22Rv1 (cell line): Measurements from ENCODE around the gene ARHGDIB.

Source experiments
- H3K27ac ChIP-seq: fragments of 450-650 bp; 2 replicates; pipeline ENCODE4 v1.5.1; 2017
- CTCF ChIP-seq: fragments of 450-650 bp; IDR thresholded peaks from 2 replicates; pipeline ENCODE4 v1.5.1; 2017; ENCODE audit warnings: mild to moderate bottlenecking
- ZFX ChIP-seq: fragments of 450-650 bp; IDR thresholded peaks from 2 replicates; pipeline ENCODE4 v1.6.1; 2017; ENCODE audit warnings: antibody characterized with exemption, borderline replicate concordance

The ARHGDIB gene

GRCh38 chr12:14974633-14975032 lies 13.2 kb upstream of the ARHGDIB start:
- TF ChIP-seq ZFX (no peak), CTCF (no peak)
- no peak overlapping the region for H3K27ac ChIP-seq

GRCh38 chr12:14972816-14973215 lies 11.4 kb upstream of the ARHGDIB start, which contains the start of gene PDE6H:
PDE6H (plus strand) TSS chr12:14973042; CDS start chr12:14978013, 4,971 bp downstream.
- TF ChIP-seq ZFX (no peak), CTCF (no peak)

GRCh38 chr12:14970473-14970872 lies 9.1 kb upstream of the ARHGDIB start:
- no peak for TF ChIP-seq ZFX
- TF ChIP-seq CTCF, result no peak

More at GRCh38 chr12:14972816-14973215, 11.4 kb upstream of the ARHGDIB start, which contains the start of gene PDE6H:
- H3K27ac ChIP-seq, result no peak within 1 kb of the TSS

GRCh38 chr12:14968478-14968877 lies 7.1 kb upstream of the ARHGDIB start:
- no peak overlapping the region for H3K27ac ChIP-seq
- TF ChIP-seq CTCF (no peak), ZFX (no peak)

More at GRCh38 chr12:14970473-14970872, 9.1 kb upstream of the ARHGDIB start:
- H3K27ac ChIP-seq, result no peak overlapping the region

GRCh38 chr12:14965221-14965620 lies 3.8 kb upstream of the ARHGDIB start:
- H3K27ac ChIP-seq, result no peak overlapping the region
- TF ChIP-seq CTCF (no peak), ZFX (no peak)

GRCh38 chr12:14964406-14964805 lies 3.0 kb upstream of the ARHGDIB start:
- TF ChIP-seq CTCF (no peak), ZFX (no peak)
- H3K27ac ChIP-seq, result no peak overlapping the region

- no peak for TF ChIP-seq CTCF
- TF ChIP-seq ZFX, result no peak
- no peak overlapping the region for H3K27ac ChIP-seq
Measured at GRCh38 chr12:14963520-14963919, 2.1 kb upstream of the ARHGDIB start.
